ENCODE data around the gene JOSD2. TPM values are rescaled to one million over a fixed set of nuclear protein-coding genes. Genes with fewer than 3 reads are reported as not detected.
"Not testable (repeated sequence)": the region's sequence is repeated elsewhere in the genome, so short reads cannot be mapped to it uniquely, and the experiment has no call there.

Gene JOSD2
- total RNA-seq, 1 donor from 2014 or later = 21.0 TPM

- DNase-seq (ENCODE audit: low read depth in 2 of 2) = peak; percentile 56 to 75
Measured at GRCh38 chr19:50478901-50479715, 31.9 kb downstream of the JOSD2 start.

- no peak for DNase-seq (ENCODE audit: low read depth in 2 of 2)
Measured at GRCh38 chr19:50477751-50478515, 33.1 kb downstream of the JOSD2 start.

DNA sequence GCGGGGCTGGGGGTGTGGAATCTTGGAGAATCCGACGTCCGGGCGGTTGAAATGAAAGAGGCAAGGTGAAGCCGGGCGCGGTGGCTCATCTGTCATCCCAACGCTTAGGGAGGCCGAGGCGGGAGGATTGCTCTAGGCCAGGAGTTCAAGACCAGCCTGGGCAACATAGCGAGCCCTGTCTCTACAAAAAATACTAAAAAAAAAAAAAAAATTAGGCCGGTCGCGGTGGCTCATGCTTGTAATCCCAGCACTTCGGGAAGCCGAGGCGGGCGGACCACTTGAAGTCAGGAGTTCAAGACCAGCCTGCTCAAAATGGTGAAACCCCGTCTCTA lies 34.1 kb downstream of the JOSD2 start:
- DNase-seq (ENCODE audit: low read depth in 2 of 2) = no peak

- DNase-seq (ENCODE audit: low read depth in 2 of 2) = peak; percentile 96 to 98
Measured at GRCh38 chr19:50476224-50476906, 34.6 kb downstream of the JOSD2 start, which contains the start of the genes EMC10 and GARIN5A. Gene EMC10, plus strand, starts transcription at chr19:50476507. Its CDS starts 38 bp downstream, at chr19:50476545. Gene GARIN5A, minus strand, starts transcription at chr19:50476848. Its CDS starts 460 bp downstream, at chr19:50476388.

- no peak for DNase-seq (ENCODE audit: low read depth in 2 of 2)
Measured at GRCh38 chr19:50475736-50476223, 35.2 kb downstream of the JOSD2 start.

- DNase-seq (ENCODE audit: low read depth in 2 of 2) = no peak
Measured at GRCh38 chr19:50475101-50475568, 35.9 kb downstream of the JOSD2 start.

GRCh38 chr19:50473336-50473735 lies 37.7 kb downstream of the JOSD2 start:
- DNase-seq (ENCODE audit: low read depth in 2 of 2) = not testable (repeated sequence)

DNA sequence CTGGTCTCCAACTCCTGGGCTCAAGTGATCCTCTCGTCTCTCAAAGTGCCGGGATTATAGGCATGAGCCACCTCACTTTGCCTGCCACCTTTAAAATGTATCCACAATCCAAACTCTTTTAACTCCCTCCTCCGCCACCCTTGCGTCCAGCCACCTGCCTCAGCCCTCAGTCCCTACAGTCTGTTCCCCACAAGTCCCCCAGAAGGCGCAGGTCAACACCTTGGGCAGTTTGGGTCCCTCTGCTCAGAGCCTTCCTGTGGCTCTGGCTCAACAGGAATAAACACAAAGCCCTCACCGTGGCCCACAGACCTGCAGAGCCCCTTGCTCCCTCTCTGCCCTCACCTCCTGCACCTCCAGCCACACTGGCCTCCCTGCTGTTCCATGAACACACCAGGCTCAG lies 42.2 kb downstream of the JOSD2 start:
- no peak for DNase-seq (ENCODE audit: low read depth in 2 of 2)

- no peak for DNase-seq (ENCODE audit: low read depth in 2 of 2)
Measured at GRCh38 chr19:50467566-50467965, 43.4 kb downstream of the JOSD2 start.

GRCh38 chr19:50466706-50467039 lies 44.3 kb downstream of the JOSD2 start:
- no peak for DNase-seq (ENCODE audit: low read depth in 2 of 2)

- peak in 1 of 2 donors; percentile 47 for DNase-seq (ENCODE audit: low read depth in 2 of 2)
Measured at GRCh38 chr19:50465986-50466705, 44.8 kb downstream of the JOSD2 start.

GRCh38 chr19:50465000-50465399 lies 46.0 kb downstream of the JOSD2 start:
- DNase-seq (ENCODE audit: low read depth in 2 of 2) = no peak

DNA sequence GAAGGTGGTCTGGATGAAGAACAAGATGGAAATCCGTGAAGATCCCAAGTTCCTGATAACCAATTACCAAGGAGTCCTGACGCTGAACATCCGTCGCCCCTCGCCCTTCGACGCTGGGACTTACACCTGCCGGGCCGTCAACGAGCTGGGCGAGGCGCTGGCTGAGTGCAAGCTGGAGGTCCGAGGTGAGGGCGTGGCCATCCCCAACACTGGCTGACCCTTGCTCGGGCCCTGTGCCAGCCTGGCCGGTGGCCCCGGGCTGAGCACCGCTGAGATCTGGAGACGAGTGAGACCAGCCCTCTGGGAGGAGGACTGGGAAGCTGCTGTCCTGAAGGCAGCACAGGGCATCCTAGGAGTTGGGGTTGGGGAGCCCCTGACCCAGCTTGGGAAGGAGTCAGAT lies 46.6 kb downstream of the JOSD2 start:
- no peak for DNase-seq (ENCODE audit: low read depth in 2 of 2)

DNA sequence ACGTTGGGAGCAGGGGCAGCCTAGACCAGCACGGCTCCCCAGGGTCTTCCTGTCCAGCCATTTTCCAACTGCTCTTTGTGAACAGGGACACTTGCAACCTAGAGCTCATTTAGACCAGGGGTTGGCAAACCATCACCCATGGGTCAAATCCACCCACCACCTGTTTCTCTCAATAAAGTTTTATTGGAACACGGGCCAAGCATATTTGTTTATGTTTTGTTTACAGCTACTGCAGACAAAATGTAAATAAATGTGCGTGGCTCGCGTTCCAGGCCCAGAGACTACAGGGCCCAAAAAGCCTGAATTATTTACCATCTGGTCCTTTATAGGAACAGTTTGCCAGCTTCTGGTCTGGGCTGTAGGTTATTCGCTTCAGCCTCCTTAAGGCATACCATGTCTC lies 48.0 kb downstream of the JOSD2 start:
- no peak for DNase-seq (ENCODE audit: low read depth in 2 of 2)

- DNase-seq (ENCODE audit: low read depth in 2 of 2) = peak; percentile 68 to 83
Measured at GRCh38 chr19:50461066-50461875, 49.7 kb downstream of the JOSD2 start.

DNA sequence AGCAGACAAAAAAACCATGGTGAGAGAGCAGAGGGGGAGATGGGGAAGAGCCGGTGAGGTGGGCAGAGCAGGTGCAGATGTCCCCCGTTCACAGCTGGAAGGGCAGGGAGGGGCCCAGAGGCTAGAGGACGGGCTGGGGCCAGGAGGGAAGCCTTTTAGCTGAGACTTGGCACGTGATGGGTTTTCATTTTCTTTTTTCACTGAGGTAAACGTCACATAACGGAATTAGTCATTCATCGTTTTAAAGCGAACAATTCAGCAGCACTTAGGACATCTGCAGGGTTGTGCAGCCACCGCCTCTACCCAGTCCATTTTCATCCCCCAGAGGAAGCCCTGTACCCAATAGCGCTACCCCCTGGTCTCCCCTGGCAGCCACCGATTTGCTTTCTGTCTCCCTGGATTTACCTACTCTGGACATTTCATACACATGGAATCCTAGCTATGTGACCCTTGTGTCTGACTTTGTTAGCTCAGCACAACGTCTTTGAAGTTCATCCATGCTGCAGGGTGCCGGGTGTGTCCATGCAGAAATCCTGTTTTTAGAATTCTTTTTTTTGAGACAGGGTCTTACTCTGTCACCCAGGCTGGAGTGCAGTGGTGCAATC lies 50.7 kb downstream of the JOSD2 start:
- DNase-seq (ENCODE audit: low read depth in 2 of 2) = peak in 1 of 2 donors; percentile 30

DNA sequence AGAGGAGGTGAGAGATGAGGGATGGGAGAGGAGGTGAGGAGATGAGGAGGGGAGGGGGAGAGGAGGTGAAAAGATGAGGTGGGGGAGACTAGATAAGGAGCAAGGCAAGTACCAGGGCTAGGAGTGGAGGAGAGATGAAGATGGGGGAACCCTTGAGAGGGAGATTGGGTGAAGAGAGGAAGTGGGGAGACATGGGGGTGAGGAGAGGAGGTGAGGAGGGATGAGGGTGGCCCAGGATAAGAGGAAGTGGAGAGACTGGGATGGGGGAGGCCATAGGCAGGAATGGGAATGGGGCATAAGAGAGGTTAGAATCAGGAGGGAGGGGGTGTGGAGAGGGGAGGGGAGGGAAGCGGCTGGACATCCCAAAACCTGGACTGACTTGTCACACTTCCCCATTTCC lies 51.4 kb downstream of the JOSD2 start:
- no peak for DNase-seq (ENCODE audit: low read depth in 2 of 2)

- DNase-seq (ENCODE audit: low read depth in 2 of 2) = no peak
Measured at GRCh38 chr19:50459067-50459456, 51.9 kb downstream of the JOSD2 start.

GRCh38 chr19:50458396-50459066 lies 52.5 kb downstream of the JOSD2 start:
- DNase-seq (ENCODE audit: low read depth in 2 of 2) = no peak

All from lung microvascular endothelial cell (primary cell).